Gastrocnemius medialis (tissue), 4 donors: Measurements from ENCODE around the gene PDE9A. TPM values are rescaled to one million over a fixed set of nuclear protein-coding genes. Genes with fewer than 3 reads are reported as not detected.
"Not testable (repeated sequence)": the region's sequence is repeated elsewhere in the genome, so short reads cannot be mapped to it uniquely, and the experiment has no call there.

ENCODE experiments used
- ATAC-seq, 2 donors: fragments of 150-250 bp; one replicate each; pipeline ENCODE4 v1.9.1; 2016
- DNase-seq, 2 donors: peaks; one replicate each; pipeline ENCODE4 v3.0.0-alpha.2; 2019
- H3K27ac ChIP-seq, 4 donors: fragments of 200-600 bp; sonication (generic); 1 replicate in 1 of 4; 2 replicates in 3 of 4; pipeline ENCODE4 v1.5.1; 2016 to 2018; ENCODE audit warnings: mild to moderate bottlenecking in 2 of 4, moderate library complexity in 1 of 4
- H3K27me3 ChIP-seq, 3 donors: fragments of 200-600 bp; sonication (generic) in 2 of 3; 1 replicate in 1 of 3; 2 replicates in 2 of 3; pipeline versions ENCODE4 v1.5.1 to v1.6.0; 2016 to 2019; ENCODE audit warnings: mild to moderate bottlenecking in 1 of 3, moderate library complexity in 1 of 3
- H3K36me3 ChIP-seq, 2 donors: fragments of 200-600 bp; sonication (generic) in 1 of 2; one replicate each; pipeline ENCODE4 v1.5.1; 2017 to 2018
- H3K4me1 ChIP-seq, 2 donors: fragments of 200-600 bp; sonication (generic) in 1 of 2; one replicate each; pipeline ENCODE4 v1.5.1; 2016 to 2017; ENCODE audit warnings: mild to moderate bottlenecking in 2 of 2
- H3K4me3 ChIP-seq, 4 donors: fragments of 200-600 bp; sonication (generic) in 3 of 4; 1 replicate in 1 of 4; 2 replicates in 3 of 4; pipeline ENCODE4 v1.5.1; 2016 to 2019; ENCODE audit warnings: mild to moderate bottlenecking in 2 of 4
- H3K9me3 ChIP-seq, 3 donors: fragments of 200-600 bp; sonication (generic) in 2 of 3; 1 replicate in 1 of 3; 2 replicates in 2 of 3; pipeline ENCODE4 v1.5.1; 2016 to 2019
- POLR2A ChIP-seq, 2 donors: fragments of 450-650 bp; IDR thresholded peaks; one replicate each; pipeline ENCODE4 v1.6.1; 2017; ENCODE audit warnings: antibody characterized with exemption in 2 of 2, mild to moderate bottlenecking in 2 of 2, moderate library complexity in 2 of 2
- in situ Hi-C, 4 donors: fragments of 200-750 bp; cut with MboI; loops; one replicate each; pipeline versions ENCODE4 v1.15.0 to v1.8.0; 2017; ENCODE audit warnings: low sequenced_read_pairs in 4 of 4
- intact Hi-C: fragments of 100-400 bp; cut with DNase I; formaldehyde crosslinking; loops from one replicate; pipeline ENCODE4 v1.15.1; 2023; ENCODE audit warnings: low total_unique reads
- total RNA-seq, 4 donors: library from RNA; depleted of rRNA; stranded (reverse); fragments of >200 nt; gene quantifications; one replicate each; pipeline versions ENCODE4 v1.1.0 to v1.2.3, GENCODE V29; 2016
- TF ChIP-seq, protein P1 (sequence below), 5 experiments: fragments of 450-650 bp in 3 of 5; fragments of 200-600 bp in 2 of 5; sonication (generic) in 2 of 5; IDR thresholded peaks in 4 of 5; conservative IDR thresholded peaks in 1 of 5; 1 replicate in 4 of 5; 2 replicates in 1 of 5; pipeline ENCODE4 v1.5.1; 2016 to 2019; ENCODE audit warnings: antibody characterized with exemption in 5 of 5, mild to moderate bottlenecking in 3 of 5, moderate library complexity in 3 of 5

Gene PDE9A
- total RNA-seq, 4 donors from 2014 or later, result 1.4 to 4.5 (median 1.8) TPM

DNA sequence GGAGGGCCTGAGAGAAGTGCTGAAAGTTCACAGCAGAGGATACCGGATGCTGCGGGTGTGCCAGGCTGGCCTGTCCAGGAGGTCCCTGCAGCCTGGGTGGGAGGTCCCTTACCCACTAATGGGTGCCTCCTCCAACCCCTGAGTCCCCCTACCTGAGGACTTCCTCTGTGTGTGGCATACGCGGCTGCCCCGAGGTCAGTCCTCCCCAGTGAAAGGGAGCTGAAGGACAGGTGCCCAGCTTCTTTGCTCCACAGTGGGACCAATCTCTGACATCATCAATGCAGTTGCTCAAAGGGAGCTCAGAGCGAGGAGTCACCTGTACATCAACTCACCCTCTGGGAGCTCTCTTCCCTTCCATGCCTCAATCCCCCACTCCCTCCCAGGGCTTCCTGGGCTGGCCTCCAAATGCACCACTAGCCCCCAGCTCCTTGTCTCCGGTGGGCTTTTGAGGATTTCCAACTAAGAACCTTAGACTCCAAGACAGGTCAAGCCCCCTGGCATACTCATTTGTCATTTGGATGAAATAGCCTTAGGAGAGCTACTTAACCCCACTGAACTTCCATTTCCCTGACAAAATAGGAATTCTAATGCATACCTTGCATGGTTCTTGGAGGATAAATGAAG, 53.9 kb downstream of the PDE9A start:
- TF ChIP-seq, protein P1, sequence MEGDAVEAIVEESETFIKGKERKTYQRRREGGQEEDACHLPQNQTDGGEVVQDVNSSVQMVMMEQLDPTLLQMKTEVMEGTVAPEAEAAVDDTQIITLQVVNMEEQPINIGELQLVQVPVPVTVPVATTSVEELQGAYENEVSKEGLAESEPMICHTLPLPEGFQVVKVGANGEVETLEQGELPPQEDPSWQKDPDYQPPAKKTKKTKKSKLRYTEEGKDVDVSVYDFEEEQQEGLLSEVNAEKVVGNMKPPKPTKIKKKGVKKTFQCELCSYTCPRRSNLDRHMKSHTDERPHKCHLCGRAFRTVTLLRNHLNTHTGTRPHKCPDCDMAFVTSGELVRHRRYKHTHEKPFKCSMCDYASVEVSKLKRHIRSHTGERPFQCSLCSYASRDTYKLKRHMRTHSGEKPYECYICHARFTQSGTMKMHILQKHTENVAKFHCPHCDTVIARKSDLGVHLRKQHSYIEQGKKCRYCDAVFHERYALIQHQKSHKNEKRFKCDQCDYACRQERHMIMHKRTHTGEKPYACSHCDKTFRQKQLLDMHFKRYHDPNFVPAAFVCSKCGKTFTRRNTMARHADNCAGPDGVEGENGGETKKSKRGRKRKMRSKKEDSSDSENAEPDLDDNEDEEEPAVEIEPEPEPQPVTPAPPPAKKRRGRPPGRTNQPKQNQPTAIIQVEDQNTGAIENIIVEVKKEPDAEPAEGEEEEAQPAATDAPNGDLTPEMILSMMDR (IDR thresholded peaks at IDR 0.05 in 4 of 5, conservative IDR thresholded peaks at IDR 0.05 in 1 of 5), result no peak
- no peak for TF ChIP-seq POLR2A (IDR thresholded peaks at IDR 0.05)
- intact Hi-C loops, result no loop called here

DNA sequence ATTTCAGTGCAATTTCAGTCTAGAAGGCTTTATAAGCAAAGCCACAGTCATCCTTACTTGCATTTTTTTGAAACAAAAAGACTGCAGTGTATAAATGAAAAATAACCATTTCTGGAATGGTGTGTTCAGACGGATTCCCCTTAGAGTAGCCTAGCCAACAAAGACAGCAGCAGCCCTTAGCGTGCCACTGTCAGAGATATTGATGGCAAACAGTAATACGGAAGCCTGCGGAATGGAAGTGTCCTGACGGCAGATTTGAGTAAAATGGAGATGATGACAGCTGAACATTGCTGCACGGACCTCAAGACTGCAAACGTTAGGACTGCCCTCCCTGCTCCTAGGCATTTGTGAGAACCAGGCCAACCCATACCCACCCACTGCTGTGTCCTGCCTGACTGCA, 54.7 kb downstream of the PDE9A start:
- ATAC-seq, result no peak
- no peak for TF ChIP-seq POLR2A (IDR thresholded peaks at IDR 0.05)
- TF ChIP-seq, protein P1 (IDR thresholded peaks at IDR 0.05 in 4 of 5, conservative IDR thresholded peaks at IDR 0.05 in 1 of 5), result no peak
- H3K27ac ChIP-seq, result no peak overlapping the region
- intact Hi-C loops (no loop called here), in situ Hi-C loops (no loop called here)
- H3K4me3 ChIP-seq, result no peak overlapping the region
- no peaks in the 10 kb centered on the region for H3K27me3 ChIP-seq
- no peaks in the 10 kb centered on the region for H3K36me3 ChIP-seq
- no peaks in the 10 kb centered on the region for H3K9me3 ChIP-seq
- DNase-seq, result no peak
- no peaks in the 10 kb centered on the region for H3K4me1 ChIP-seq

More for the DNA sequence above, 53.9 kb downstream of the PDE9A start:
- H3K4me3 ChIP-seq, result no peak overlapping the region
- H3K36me3 ChIP-seq, result no peaks in the 10 kb centered on the region
- H3K27ac ChIP-seq, result no peak overlapping the region
- ATAC-seq (no peak), DNase-seq (no peak)
- no peaks in the 10 kb centered on the region for H3K9me3 ChIP-seq
- in situ Hi-C loops, result no loop called here
- no peaks in the 10 kb centered on the region for H3K4me1 ChIP-seq
- no peaks in the 10 kb centered on the region for H3K27me3 ChIP-seq

DNA sequence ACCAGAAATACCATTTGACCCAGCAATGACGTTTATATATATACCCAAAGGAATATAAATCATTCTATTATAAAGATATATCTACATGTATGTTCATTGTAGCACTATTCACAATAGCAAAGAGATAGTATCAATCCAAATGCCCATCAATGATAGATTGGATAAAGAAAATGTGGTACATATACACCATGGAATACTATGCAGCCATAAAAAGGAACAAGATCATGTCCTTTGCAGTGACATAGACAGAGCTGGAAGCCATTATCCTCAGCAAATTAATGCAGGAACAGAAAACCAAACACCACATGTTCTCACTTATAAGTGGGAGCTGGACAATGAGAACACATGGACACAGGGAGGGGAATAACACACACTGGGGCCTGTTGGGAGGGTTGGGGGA, 55.5 kb downstream of the PDE9A start:
- DNase-seq, H3K27ac ChIP-seq, in situ Hi-C loops, H3K27me3 ChIP-seq, intact Hi-C loops, H3K36me3 ChIP-seq, H3K9me3 ChIP-seq, H3K4me3 ChIP-seq, ATAC-seq, H3K4me1 ChIP-seq: not testable (repeated sequence)

DNA sequence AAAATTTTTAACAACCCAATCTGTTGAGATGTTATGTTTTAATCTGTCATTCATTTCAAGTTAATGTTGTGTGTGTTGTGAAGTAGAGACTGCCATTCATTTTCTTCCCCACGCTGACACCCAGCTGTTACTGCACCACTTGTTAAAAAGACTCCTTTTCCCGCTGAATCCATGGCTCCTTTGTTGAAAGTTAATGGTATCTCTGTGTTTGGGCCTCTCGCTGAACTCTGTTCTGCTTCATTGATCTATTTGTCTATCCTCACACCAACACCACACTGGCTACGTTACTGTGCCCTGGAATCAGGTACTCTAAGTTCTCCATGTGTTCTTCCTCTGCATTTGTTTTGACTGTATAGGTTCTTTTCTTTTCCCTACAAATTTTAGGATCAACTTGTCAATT, 58.2 kb downstream of the PDE9A start:
- intact Hi-C loops, result no loop called here
- no peak for ATAC-seq

DNA sequence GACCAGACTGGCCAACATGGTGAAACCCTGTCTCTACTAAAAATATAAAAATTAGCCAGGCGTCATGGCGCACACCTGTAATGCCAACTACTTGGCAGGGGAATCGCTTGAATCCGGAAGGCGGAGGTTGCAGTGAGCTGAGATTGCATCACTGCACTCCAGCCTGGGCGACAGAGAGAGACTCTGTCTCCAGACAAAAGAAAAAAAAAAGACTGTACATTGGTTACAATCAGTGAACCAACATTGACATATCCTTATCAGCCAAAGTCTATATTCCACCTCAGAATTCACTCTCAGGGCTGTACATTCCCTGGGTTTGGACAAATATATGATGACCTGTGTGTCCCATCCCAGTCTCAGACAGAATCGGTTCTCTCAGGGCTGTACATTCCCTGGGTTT, 62.0 kb downstream of the PDE9A start:
- H3K27me3 ChIP-seq, H3K9me3 ChIP-seq, H3K27ac ChIP-seq, DNase-seq, H3K36me3 ChIP-seq, H3K4me1 ChIP-seq, intact Hi-C loops, H3K4me3 ChIP-seq, ATAC-seq, in situ Hi-C loops: not testable (repeated sequence)

More for the DNA sequence above, 58.2 kb downstream of the PDE9A start:
- Histone ChIP-seq H3K4me1 (no peaks in the 10 kb centered on the region), H3K27me3 (no peaks in the 10 kb centered on the region), H3K4me3 (no peak overlapping the region), H3K9me3 (no peaks in the 10 kb centered on the region), H3K36me3 (no peaks in the 10 kb centered on the region), H3K27ac (no peak overlapping the region)
- no peak for TF ChIP-seq POLR2A (IDR thresholded peaks at IDR 0.05)
- TF ChIP-seq, protein P1 (IDR thresholded peaks at IDR 0.05 in 4 of 5, conservative IDR thresholded peaks at IDR 0.05 in 1 of 5), result no peak
- DNase-seq, result no peak
- in situ Hi-C loops, result no loop called here

DNA sequence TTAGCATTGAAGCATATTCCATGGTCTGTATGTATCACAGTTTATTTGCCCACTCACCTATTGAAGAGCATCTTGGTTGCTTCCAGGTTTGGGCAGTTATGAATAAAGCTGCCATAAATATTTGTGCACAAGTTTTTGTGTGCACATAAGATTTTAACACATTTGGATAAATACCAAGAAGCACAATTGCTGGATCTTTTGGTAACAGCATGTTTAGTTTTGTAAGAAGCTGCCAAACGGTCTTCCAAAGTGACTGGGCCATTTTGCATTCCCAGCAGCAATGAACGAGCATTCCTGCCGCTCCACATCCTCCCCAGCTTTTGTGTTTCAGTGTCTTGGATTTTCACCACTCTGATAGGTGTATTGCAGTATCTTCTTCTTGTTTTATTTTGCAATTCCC, 62.7 kb downstream of the PDE9A start:
- no peak overlapping the region for H3K27ac ChIP-seq
- peaks cover 0 to 3% (median 0%) of the 10 kb centered on the region in 3 donors for H3K27me3 ChIP-seq
- H3K4me1 ChIP-seq, result peaks cover 0 to 4% of the 10 kb centered on the region in 2 donors
- no peak for TF ChIP-seq POLR2A (IDR thresholded peaks at IDR 0.05)
- TF ChIP-seq, protein P1 (IDR thresholded peaks at IDR 0.05 in 4 of 5, conservative IDR thresholded peaks at IDR 0.05 in 1 of 5), result no peak
- no peaks in the 10 kb centered on the region for H3K9me3 ChIP-seq
- no peak overlapping the region for H3K4me3 ChIP-seq
- in situ Hi-C loops (no loop called here), intact Hi-C loops (no loop called here)
- ATAC-seq (no peak), DNase-seq (no peak)
- H3K36me3 ChIP-seq, result no peaks in the 10 kb centered on the region

DNA sequence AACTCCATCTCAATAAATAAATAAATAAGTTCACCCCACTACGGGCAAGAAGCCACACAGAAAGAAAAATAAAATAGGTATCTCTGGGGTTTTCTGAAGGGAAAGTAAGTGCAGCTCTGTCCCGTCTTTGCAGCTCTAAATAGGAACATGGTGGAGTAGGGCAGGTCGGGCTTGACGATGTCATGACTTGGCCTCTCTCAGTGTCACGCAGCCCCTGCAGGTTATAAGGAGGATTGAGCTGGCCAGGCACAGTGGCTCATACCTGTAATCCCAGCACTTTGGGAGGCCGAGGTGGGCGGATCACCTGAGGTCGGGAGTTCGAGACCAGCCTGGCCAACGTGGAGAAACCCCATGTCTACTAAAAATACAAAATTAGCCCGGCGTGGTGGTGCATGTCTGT, 67.1 kb downstream of the PDE9A start:
- intact Hi-C loops, in situ Hi-C loops, H3K4me3 ChIP-seq, ATAC-seq, H3K27ac ChIP-seq, H3K27me3 ChIP-seq, H3K9me3 ChIP-seq, H3K36me3 ChIP-seq, DNase-seq: not testable (repeated sequence)
- H3K4me1 ChIP-seq, result peaks cover 0 to 14% of the 10 kb centered on the region in 2 donors
